Measurements from ENCODE around the gene GLTPD2.

GLTPD2 gene

GRCh38 chr17:4777969-4778760 lies 10.6 kb upstream of the GLTPD2 start:
- TF ChIP-seq RAD21 (IDR thresholded peaks at IDR 0.05; ENCODE audit: low read depth) (no peak), TCF12 (IDR thresholded peaks at IDR 0.05; ENCODE audit: low read depth) (no peak), CEBPB (IDR thresholded peaks at IDR 0.05) (no peak), USF1 (IDR thresholded peaks at IDR 0.05) (no peak), CREB1 (IDR thresholded peaks at IDR 0.05; ENCODE audit: low read depth) (no peak), YY1 (IDR thresholded peaks at IDR 0.05; ENCODE audit: low read depth) (no peak), FOXM1 (IDR thresholded peaks at IDR 0.05; ENCODE audit: borderline replicate concordance, low read depth) (no peak), TEAD4 (IDR thresholded peaks at IDR 0.05) (no peak), TAF1 (IDR thresholded peaks at IDR 0.05; ENCODE audit: low read depth) (no peak), REST (IDR thresholded peaks at IDR 0.05; ENCODE audit: low read depth) (no peak), EP300 (IDR thresholded peaks at IDR 0.05; ENCODE audit: borderline replicate concordance) (no peak), MAX (IDR thresholded peaks at IDR 0.05) (no peak), ZBTB7A (IDR thresholded peaks at IDR 0.05; ENCODE audit: low read depth) (no peak)

GRCh38 chr17:4780325-4780955 lies 8.3 kb upstream of the GLTPD2 start:
- TF ChIP-seq TCF12 (IDR thresholded peaks at IDR 0.05; ENCODE audit: low read depth) (no peak), MAX (IDR thresholded peaks at IDR 0.05) (no peak), TEAD4 (IDR thresholded peaks at IDR 0.05) (no peak), FOXM1 (IDR thresholded peaks at IDR 0.05; ENCODE audit: borderline replicate concordance, low read depth) (no peak), ZBTB7A (IDR thresholded peaks at IDR 0.05; ENCODE audit: low read depth) (no peak), RAD21 (IDR thresholded peaks at IDR 0.05; ENCODE audit: low read depth) (no peak), YY1 (IDR thresholded peaks at IDR 0.05; ENCODE audit: low read depth) (no peak), NFIC (IDR thresholded peaks at IDR 0.05) (no peak), REST (IDR thresholded peaks at IDR 0.05; ENCODE audit: low read depth) (no peak), USF1 (IDR thresholded peaks at IDR 0.05) (no peak), EGR1 (IDR thresholded peaks at IDR 0.05) (no peak), CEBPB (IDR thresholded peaks at IDR 0.05) (no peak)

- TF ChIP-seq MAX (IDR thresholded peaks at IDR 0.05) (peak; percentile 46; the same call in 1 of the 2 replicates), TEAD4 (IDR thresholded peaks at IDR 0.05) (no peak), ZBTB7A (IDR thresholded peaks at IDR 0.05; ENCODE audit: low read depth) (no peak), CREB1 (IDR thresholded peaks at IDR 0.05; ENCODE audit: low read depth) (no peak), NFIC (IDR thresholded peaks at IDR 0.05) (no peak), USF1 (IDR thresholded peaks at IDR 0.05) (no peak)
Observed at GRCh38 chr17:4782652-4783051, 6.1 kb upstream of the GLTPD2 start.

- TF ChIP-seq ZBTB7A (IDR thresholded peaks at IDR 0.05; ENCODE audit: low read depth) (no peak), MAX (IDR thresholded peaks at IDR 0.05) (no peak), FOXM1 (IDR thresholded peaks at IDR 0.05; ENCODE audit: borderline replicate concordance, low read depth) (no peak), REST (IDR thresholded peaks at IDR 0.05; ENCODE audit: low read depth) (no peak), TAF1 (IDR thresholded peaks at IDR 0.05; ENCODE audit: low read depth) (no peak), RAD21 (IDR thresholded peaks at IDR 0.05; ENCODE audit: low read depth) (no peak), TCF12 (IDR thresholded peaks at IDR 0.05; ENCODE audit: low read depth) (no peak), CEBPB (IDR thresholded peaks at IDR 0.05) (no peak), EGR1 (IDR thresholded peaks at IDR 0.05) (no peak), USF1 (IDR thresholded peaks at IDR 0.05) (no peak), EP300 (IDR thresholded peaks at IDR 0.05; ENCODE audit: borderline replicate concordance) (no peak), YY1 (IDR thresholded peaks at IDR 0.05; ENCODE audit: low read depth) (no peak), NFIC (IDR thresholded peaks at IDR 0.05) (no peak), CREB1 (IDR thresholded peaks at IDR 0.05; ENCODE audit: low read depth) (no peak), TEAD4 (IDR thresholded peaks at IDR 0.05) (no peak)
Observed at GRCh38 chr17:4785311-4786105, 3.3 kb upstream of the GLTPD2 start.
